OCI-LY1 (cell line): Measurements from ENCODE around the gene IL5RA.

ENCODE experiments used
- H2AFZ ChIP-seq: fragments of 200-600 bp; sonication (generic), shearing (Covaris generic); 2 replicates; pipeline ENCODE4 v1.6.0; 2014; ENCODE audit warnings: antibody characterized with exemption, mild to moderate bottlenecking, low read length
- H3F3A ChIP-seq: fragments of 200-600 bp; sonication (generic), shearing (Covaris generic); 2 replicates; pipeline ENCODE4 v1.6.0; 2014; ENCODE audit warnings: mild to moderate bottlenecking, antibody characterized with exemption, low read length, moderate library complexity; ENCODE audit not compliant: insufficient read depth
- H3K27ac ChIP-seq: fragments of 200-600 bp; sonication (generic); 2 replicates; pipeline ENCODE4 v1.5.1; 2014; ENCODE audit warnings: low read length, mixed run types, mild to moderate bottlenecking, low read depth; ENCODE audit not compliant: poor library complexity, severe bottlenecking
- H3K27me3 ChIP-seq: fragments of 200-600 bp; sonication (generic); 2 replicates; pipeline ENCODE4 v1.6.0; 2014; ENCODE audit warnings: antibody characterized with exemption, mild to moderate bottlenecking, low read length, moderate library complexity; ENCODE audit not compliant: insufficient read depth
- H3K36me3 ChIP-seq: fragments of 200-600 bp; sonication (generic); 2 replicates; pipeline ENCODE4 v1.6.1; 2014; ENCODE audit warnings: mild to moderate bottlenecking, antibody characterized with exemption, low read length, moderate library complexity, mixed read lengths; ENCODE audit not compliant: insufficient read depth
- H3K4me1 ChIP-seq: fragments of 200-600 bp; sonication (generic); 2 replicates; pipeline ENCODE4 v1.5.1; 2014; ENCODE audit warnings: mild to moderate bottlenecking, low read length, moderate library complexity; ENCODE audit not compliant: insufficient read depth, severe bottlenecking
- H3K4me2 ChIP-seq: fragments of 200-600 bp; sonication (generic), shearing (Covaris generic); 2 replicates; pipeline ENCODE4 v1.6.1; 2014; ENCODE audit warnings: low read length
- H3K4me3 ChIP-seq: fragments of 200-600 bp; sonication (generic); 2 replicates; pipeline ENCODE4 v1.5.1; 2014; ENCODE audit warnings: low read length, low read depth, mild to moderate bottlenecking, mixed read lengths; ENCODE audit not compliant: poor library complexity, severe bottlenecking
- H3K79me2 ChIP-seq: fragments of 200-600 bp; shearing (Covaris generic); 2 replicates; pipeline ENCODE4 v1.6.1; 2016; ENCODE audit warnings: mixed run types, low read length, mixed read lengths; ENCODE audit not compliant: insufficient read depth
- H3K9ac ChIP-seq: fragments of 200-600 bp; sonication (generic), shearing (Covaris generic); 2 replicates; pipeline ENCODE4 v1.6.1; 2014; ENCODE audit warnings: mild to moderate bottlenecking, low read length, mixed read lengths
- H3K9me2 ChIP-seq: fragments of 200-600 bp; sonication (generic), shearing (Covaris generic); 2 replicates; pipeline ENCODE4 v1.6.1; 2014; ENCODE audit warnings: low read depth, mild to moderate bottlenecking, low read length, mixed read lengths
- H3K9me3 ChIP-seq: fragments of 200-600 bp; shearing (Covaris generic); 2 replicates; pipeline ENCODE4 v1.6.1; 2014; ENCODE audit warnings: low read length, mixed read lengths
- H4K20me1 ChIP-seq: fragments of 200-600 bp; sonication (generic), shearing (Covaris generic); 2 replicates; pipeline ENCODE4 v1.6.0; 2016; ENCODE audit warnings: mild to moderate bottlenecking, low read length; ENCODE audit not compliant: insufficient read depth
- CTCF ChIP-seq: fragments of 200-600 bp; sonication (generic), shearing (Covaris generic); IDR thresholded peaks from 2 replicates; pipeline ENCODE4 v1.5.1; 2017; ENCODE audit warnings: mild to moderate bottlenecking, antibody characterized with exemption, low read length, moderate library complexity, mixed read lengths
- EZH2 ChIP-seq: fragments of 200-600 bp; sonication (generic), shearing (Covaris generic); IDR thresholded peaks from 2 replicates; pipeline ENCODE4 v1.8.0; 2017; ENCODE audit warnings: borderline replicate concordance, mixed run types, mild to moderate bottlenecking, antibody characterized with exemption, low read length, moderate library complexity, mixed read lengths

Gene IL5RA

GRCh38 chr3:3037156-3037555 is 73.0 kb downstream of the IL5RA start:
- H4K20me1 ChIP-seq, result no peaks in the 10 kb centered on the region
- no peak overlapping the region for H3K27ac ChIP-seq
- no peaks in the 10 kb centered on the region for H3K36me3 ChIP-seq
- H3K79me2 ChIP-seq, result no peaks in the 10 kb centered on the region
- H3K4me3 ChIP-seq, result no peak overlapping the region
- H3K9ac ChIP-seq, result no peak overlapping the region
- no peak overlapping the region for H3K4me2 ChIP-seq
- H3K9me3 ChIP-seq, result no peaks in the 10 kb centered on the region
- no peaks in the 10 kb centered on the region for H3F3A ChIP-seq
- no peak overlapping the region for H2AFZ ChIP-seq
- H3K27me3 ChIP-seq, result no peaks in the 10 kb centered on the region
- TF ChIP-seq CTCF, result no peak
- no peak for TF ChIP-seq EZH2
- H3K4me1 ChIP-seq, result no peaks in the 10 kb centered on the region
- H3K9me2 ChIP-seq, result no peaks in the 10 kb centered on the region

GRCh38 chr3:3031326-3031725 is 78.8 kb downstream of the IL5RA start:
- Histone ChIP-seq H3K9me3 (no peaks in the 10 kb centered on the region), H3K9ac (no peak overlapping the region), H2AFZ (no peak overlapping the region), H3K9me2 (no peaks in the 10 kb centered on the region), H3K27ac (no peak overlapping the region), H3K4me3 (no peak overlapping the region), H3K27me3 (no peaks in the 10 kb centered on the region), H3K79me2 (no peaks in the 10 kb centered on the region), H3K4me2 (no peak overlapping the region), H3K4me1 (no peaks in the 10 kb centered on the region), H3K36me3 (no peaks in the 10 kb centered on the region), H4K20me1 (no peaks in the 10 kb centered on the region), H3F3A (no peaks in the 10 kb centered on the region)
- TF ChIP-seq EZH2 (no peak), CTCF (no peak)

DNA sequence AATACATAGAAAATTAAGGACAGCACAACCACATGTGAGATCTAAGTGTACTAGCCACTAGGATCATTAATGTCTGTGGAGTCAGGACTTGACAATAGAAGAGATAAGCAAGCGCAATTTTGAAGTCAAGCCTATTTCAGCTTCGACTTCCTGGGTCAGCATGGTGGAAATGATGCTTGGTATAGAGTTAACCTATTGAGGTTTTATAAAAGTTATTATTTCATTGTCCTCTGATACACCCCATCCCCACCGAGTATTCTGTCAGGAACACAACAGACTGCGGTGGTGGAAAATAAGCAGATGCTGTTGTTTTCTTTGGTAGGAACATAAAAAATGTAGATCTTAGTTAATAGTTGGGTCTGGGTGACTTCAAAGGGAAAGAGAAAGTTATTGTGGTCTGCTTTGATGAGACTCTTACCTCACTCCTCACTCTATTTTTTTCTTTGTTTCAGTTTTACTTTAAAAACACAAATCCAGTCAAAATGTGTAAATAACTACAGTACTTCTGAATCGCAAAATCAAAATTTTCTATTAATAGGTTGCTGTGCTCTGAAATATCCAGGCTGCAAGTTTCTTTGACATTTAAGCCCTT is 82.1 kb downstream of the IL5RA start:
- Histone ChIP-seq H3K4me3 (no peak overlapping the region), H3K36me3 (no peaks in the 10 kb centered on the region), H3F3A (no peaks in the 10 kb centered on the region), H2AFZ (no peak overlapping the region), H3K9me3 (no peaks in the 10 kb centered on the region), H3K27ac (no peak overlapping the region), H3K4me2 (no peak overlapping the region), H3K4me1 (no peaks in the 10 kb centered on the region), H4K20me1 (no peaks in the 10 kb centered on the region), H3K9me2 (no peaks in the 10 kb centered on the region), H3K27me3 (no peaks in the 10 kb centered on the region), H3K79me2 (no peaks in the 10 kb centered on the region), H3K9ac (no peak overlapping the region)
- TF ChIP-seq EZH2 (no peak), CTCF (no peak)
